Fibroblast of peridontal ligament (primary cell): ENCODE measurements around the gene DHX16.

ENCODE experiments used
- DNase-seq: peaks from one replicate; pipeline ENCODE4 v3.0.0-alpha.2; 2010; ENCODE audit errors: extremely low read depth

Gene DHX16

GRCh38 chr6:30691208-30691847, 18.5 kb upstream of the DHX16 start:
- DNase-seq = no peak

GRCh38 chr6:30690403-30691207, 17.8 kb upstream of the DHX16 start, which contains the start of gene NRM:
Gene NRM (minus strand): TSS chr6:30690984. CDS start chr6:30690974, 10 bp downstream.
- DNase-seq = peak; percentile 75

- DNase-seq = no peak
These were observed 17.2 kb upstream of the DHX16 start for GRCh38 chr6:30689985-30690384.

- no peak for DNase-seq
These were observed 16.4 kb upstream of the DHX16 start for GRCh38 chr6:30689022-30689865.

- no peak for DNase-seq
These were observed 15.8 kb upstream of the DHX16 start for GRCh38 chr6:30688569-30688968.

- DNase-seq = peak; percentile 61
These were observed 15.0 kb upstream of the DHX16 start for GRCh38 chr6:30687659-30688431.

GRCh38 chr6:30686908-30687658, 14.3 kb upstream of the DHX16 start:
- DNase-seq = peak; percentile 95

GRCh38 chr6:30686009-30686907, 13.5 kb upstream of the DHX16 start, which contains the start of gene PPP1R18:
Gene PPP1R18 (minus strand): TSS chr6:30686645. CDS start chr6:30686018, 627 bp downstream.
- DNase-seq = peak; percentile 59

GRCh38 chr6:30685157-30686008, 12.6 kb upstream of the DHX16 start:
- no peak for DNase-seq

GRCh38 chr6:30684386-30685156, 11.8 kb upstream of the DHX16 start:
- peak; percentile 27 for DNase-seq

GRCh38 chr6:30683980-30684338, 11.2 kb upstream of the DHX16 start:
- DNase-seq = no peak

GRCh38 chr6:30683183-30683979, 10.6 kb upstream of the DHX16 start:
- DNase-seq = no peak

- DNase-seq = peak; percentile 87
These were observed 9.6 kb upstream of the DHX16 start for GRCh38 chr6:30682143-30683117.

- no peak for DNase-seq
These were observed 8.9 kb upstream of the DHX16 start for GRCh38 chr6:30681766-30682142.

- no peak for DNase-seq
These were observed 7.1 kb upstream of the DHX16 start for GRCh38 chr6:30679765-30680535.
